K562 (cell line): ENCODE measurements around the gene SCAPER. TPM values are rescaled to one million over a fixed set of nuclear protein-coding genes. Genes with fewer than 3 reads are reported as not detected.

ENCODE experiments used
- ATAC-seq: fragments of 200-7000 bp; cut with Tn5 transposase; 3 replicates; pipeline ENCODE4 v1.9.1; 2020; ENCODE audit warnings: moderate library complexity
- BruUV-seq: library from RNA; stranded (reverse); fragments of 400-500 nt; replicated peaks from 2 replicates; lab custom pipeline; 2021; lab: Mats Ljungman, UMichigan
- CTCF ChIA-PET: fragments of 300-600 bp; formaldehyde crosslinking; extraction: SDS; loops from one replicate; lab custom pipeline; 2021; ENCODE audit warnings: low intra/inter-chr PET ratio; lab: Yijun Ruan, JAX
- POLR2A ChIA-PET: fragments of 300-600, 350-650 bp; sonication (Branson Sonifier 250); formaldehyde crosslinking; extraction: SDS; loops from one replicate; lab custom pipeline; 2021; ENCODE audit warnings: antibody characterized with exemption, inconsistent platforms; lab: Yijun Ruan, JAX
- DNase-seq, 4 experiments: peaks; one replicate each; pipeline versions ENCODE4 v3.0.0 to v3.0.0-alpha.2; 2011 to 2018; ENCODE audit warnings: low spot score in 3 of 4, mixed read lengths in 3 of 4; ENCODE audit errors: extremely low read depth in 1 of 4
- FAIRE-seq: peaks from 2 replicates; lab custom pipeline; 2011; peaks lifted over from hg19 to GRCh38; lab: Jason Lieb, UNC
- H2AFZ ChIP-seq: 2 replicates; pipeline ENCODE4 v1.6.0; 2011; ENCODE audit warnings: low read depth, low read length, control low read depth, inconsistent platforms
- H3K27ac ChIP-seq: fragments of 200-600 bp; 3 replicates; pipeline ENCODE4 v1.8.0; 2011; ENCODE audit warnings: low read depth, mild to moderate bottlenecking, control low read depth, inconsistent platforms, low read length, moderate library complexity, mixed read lengths; ENCODE audit errors: extremely low read depth
- H3K27me3 ChIP-seq, 2 experiments: fragments of 300-600 bp in 1 of 2; 2 replicates in 1 of 2; 3 replicates in 1 of 2; pipeline versions ENCODE4 v1.6.0 to v1.8.0; 2011; ENCODE audit warnings: inconsistent platforms in 2 of 2, low read length in 2 of 2, mild to moderate bottlenecking in 1 of 2, mixed read lengths in 1 of 2, moderate library complexity in 1 of 2; ENCODE audit not compliant: control insufficient read depth in 2 of 2, insufficient read depth in 2 of 2
- H3K36me3 ChIP-seq: fragments of 300-600 bp; 3 replicates; pipeline ENCODE4 v1.8.0; 2011; ENCODE audit warnings: mild to moderate bottlenecking, low read length, inconsistent platforms; ENCODE audit not compliant: control insufficient read depth, insufficient read depth
- H3K4me1 ChIP-seq, 2 experiments: fragments of 200-600 bp in 1 of 2; replicated peaks in 1 of 2; 2 replicates in 1 of 2; 3 replicates in 1 of 2; pipeline versions ENCODE4 v1.5.1 to v1.8.0; 2011; ENCODE audit warnings: inconsistent platforms in 2 of 2, low read length in 2 of 2, mild to moderate bottlenecking in 1 of 2, mixed read lengths in 1 of 2, moderate library complexity in 1 of 2; ENCODE audit not compliant: control insufficient read depth in 2 of 2, insufficient read depth in 2 of 2
- H3K4me2 ChIP-seq: 2 replicates; pipeline ENCODE4 v1.6.1; 2011; ENCODE audit warnings: low read length, control low read depth, inconsistent platforms, mixed read lengths; ENCODE audit not compliant: insufficient read depth
- H3K4me3 ChIP-seq: fragments of 200-600 bp; sonication (generic), shearing (Covaris generic); 2 replicates; pipeline ENCODE4 v1.5.1; 2016; ENCODE audit warnings: control low read depth, inconsistent platforms
- H3K79me2 ChIP-seq: fragments of 200-600 bp; 3 replicates; pipeline ENCODE4 v1.8.0; 2011; ENCODE audit warnings: low read length, inconsistent platforms; ENCODE audit not compliant: control insufficient read depth, insufficient read depth
- H3K9ac ChIP-seq, 2 experiments: 2 replicates each; pipeline versions ENCODE4 v1.6.0 to v1.6.1; 2011; ENCODE audit warnings: low read depth in 2 of 2, low read length in 2 of 2, control low read depth in 1 of 2, inconsistent platforms in 1 of 2, mild to moderate bottlenecking in 1 of 2, mixed read lengths in 1 of 2; ENCODE audit not compliant: insufficient read depth in 1 of 2
- H3K9me1 ChIP-seq: one replicate; pipeline ENCODE4 v1.6.0; 2011; ENCODE audit warnings: inconsistent platforms, mild to moderate bottlenecking, low read length, moderate library complexity; ENCODE audit not compliant: control insufficient read depth, insufficient read depth
- H3K9me3 ChIP-seq: replicated peaks from 2 replicates; pipeline ENCODE4 v1.5.1; 2011; ENCODE audit warnings: low read depth, low read length, inconsistent platforms; ENCODE audit not compliant: control insufficient read depth, insufficient read depth
- H4K20me1 ChIP-seq: replicated peaks from 2 replicates; pipeline ENCODE4 v1.6.1; 2011; ENCODE audit warnings: low read length, inconsistent platforms, mixed read lengths; ENCODE audit not compliant: control insufficient read depth, insufficient read depth
- COPS2 ChIP-seq: fragments of 450-650 bp; conservative IDR thresholded peaks from 2 replicates; pipeline ENCODE4 v1.6.1; 2016; ENCODE audit warnings: mild to moderate bottlenecking, moderate library complexity
- DDX20 ChIP-seq: fragments of 450-650 bp; IDR thresholded peaks from 2 replicates; pipeline ENCODE4 v1.6.1; 2016; ENCODE audit warnings: missing genetic modification characterization, low read depth, mild to moderate bottlenecking, missing compliant biosample characterization, moderate library complexity
- ETS2 ChIP-seq: IDR thresholded peaks from 2 replicates; pipeline ENCODE4 v1.6.1; 2016; ENCODE audit warnings: borderline replicate concordance, missing genetic modification characterization, mild to moderate bottlenecking, moderate library complexity, missing compliant biosample characterization; ENCODE audit not compliant: poor library complexity, severe bottlenecking
- GABPB1 ChIP-seq: sonication (generic); formaldehyde crosslinking; IDR thresholded peaks from 2 replicates; pipeline ENCODE4 v1.8.0; 2022; ENCODE audit warnings: mild to moderate bottlenecking, missing genetic modification reagents
- MAFF ChIP-seq: IDR thresholded peaks from 2 replicates; pipeline ENCODE4 v1.6.1; 2012; ENCODE audit warnings: low read length, improper control_type of control experiment
- MAZ ChIP-seq, 2 experiments: fragments of 450-650 bp in 1 of 2; sonication (generic) in 1 of 2; formaldehyde crosslinking; IDR thresholded peaks in 1 of 2; conservative IDR thresholded peaks in 1 of 2; 2 replicates each; pipeline versions ENCODE4 v1.4.0 to v1.5.0; 2020; ENCODE audit warnings: mild to moderate bottlenecking in 1 of 2, missing genetic modification reagents in 1 of 2
- SRF ChIP-seq, 2 experiments: fragments of 250-450, 450-650 bp in 1 of 2; sonication (Bioruptor Pico) in 1 of 2; sonication (generic) in 1 of 2; formaldehyde crosslinking; IDR thresholded peaks; 2 replicates each; pipeline versions ENCODE4 v1.5.0 to v1.5.1; 2020 to 2022; ENCODE audit warnings: mild to moderate bottlenecking in 1 of 2, missing genetic modification reagents in 1 of 2
- TEAD2 ChIP-seq: fragments of 450-650 bp; IDR thresholded peaks from 2 replicates; pipeline ENCODE4 v1.6.1; 2016; ENCODE audit warnings: missing genetic modification characterization, control low read depth, missing compliant biosample characterization
- THRAP3 ChIP-seq: fragments of 450-650 bp; IDR thresholded peaks from 2 replicates; pipeline ENCODE4 v1.6.1; 2016; ENCODE audit warnings: mild to moderate bottlenecking, inconsistent platforms, borderline replicate concordance
- WHSC1 ChIP-seq: IDR thresholded peaks from one replicate; pipeline ENCODE4 v1.6.1; 2012; ENCODE audit warnings: low read length, control low read depth, inconsistent platforms
- ZNF609 ChIP-seq: sonication (generic); formaldehyde crosslinking; IDR thresholded peaks from 2 replicates; pipeline ENCODE4 v1.8.1; 2023; ENCODE audit warnings: missing genetic modification reagents, mild to moderate bottlenecking, borderline replicate concordance
- ZNF707 ChIP-seq: fragments of 250-450 bp; sonication (Bioruptor Pico); conservative IDR thresholded peaks from 2 replicates; pipeline ENCODE4 v1.8.0; 2022; ENCODE audit warnings: inconsistent platforms, mild to moderate bottlenecking, moderate library complexity
- WGBS: fragments of 100-300 bp; shearing (Covaris generic); methylation state at CpG from one replicate; pipeline ENCODE4 v1.1.6; 2016; ENCODE audit warnings: low coverage, mixed read lengths; ENCODE audit not compliant: insufficient coverage; ENCODE audit errors: missing lambda C conversion rate; 5-methylcytosine and 5-hydroxymethylcytosine counted together
- in situ Hi-C: fragments of 300-500 bp; cut with MboI; formaldehyde crosslinking; loops from 4 replicates; pipeline ENCODE4 v1.15.0; 2018; ENCODE audit warnings: inconsistent platforms, mixed read lengths
- intact Hi-C: fragments of 100-400 bp; cut with micrococcal nuclease; formaldehyde crosslinking; loops from 2 replicates; pipeline ENCODE4 v1.14.2; 2022
- polyA plus RNA-seq, 8 experiments: library from polyadenylated mRNA; depleted of rRNA in 4 of 8; stranded (reverse) in 5 of 8; unstranded in 3 of 8; fragments of >200 nt; fragmentation: Nextera tagmentation in 2 of 8; fragmentation: Illumina TruSeq in 1 of 8; extraction: Ambion mirVana in 2 of 8; extraction: Trizol in 1 of 8; gene quantifications; 2 replicates each; pipeline versions ENCODE4 v1.2.1 to v1.2.3, GENCODE V29; 2011 to 2014; ENCODE audit warnings: inconsistent platforms in 1 of 8, missing spikeins in 1 of 8
- total RNA-seq, 7 experiments: library from RNA; depleted of rRNA in 6 of 7; stranded (reverse); fragments of >200 nt in 6 of 7; fragmentation: Illumina TruSeq in 2 of 7; extraction: Trizol in 2 of 7; gene quantifications; 2 replicates each; pipeline versions ENCODE4 v1.2.1 to v1.2.3, GENCODE V29; 2011 to 2021; ENCODE audit warnings: low replicate concordance in 1 of 7

Gene SCAPER
- total and polyA plus RNA-seq, 9 of the 15 experiments (the other 6 are each of a cell fraction or from before 2014, with no cell fraction given) = 1.3 to 5.7 (median 3.2) TPM

- Histone ChIP-seq H3K4me1 (no peaks in the 10 kb centered on the region), H3K36me3 (no peaks in the 10 kb centered on the region), H3K4me2 (no peak overlapping the region), H3K27ac (no peak overlapping the region), H2AFZ (no peak overlapping the region), H3K4me3 (no peak overlapping the region), H3K9me3 (no peaks in the 10 kb centered on the region), H3K9me1 (no peaks in the 10 kb centered on the region), H3K9ac (no peak overlapping the region), H3K79me2 (no peaks in the 10 kb centered on the region), H3K27me3 (no peaks in the 10 kb centered on the region), H4K20me1 (no peaks in the 10 kb centered on the region)
- ATAC-seq (no peak), FAIRE-seq (no peak), DNase-seq (no peak)
- BruUV-seq = no TSS peak
- ChIA-PET POLR2A (no interaction called here), CTCF (no interaction called here)
- in situ Hi-C loops (no loop called here), intact Hi-C loops (no loop called here)
- no peak for TF ChIP-seq SRF (CRISPR knock-in tag; IDR thresholded peaks at IDR 0.05)
- no peak for TF ChIP-seq MAZ (CRISPR knock-in tag; conservative IDR thresholded peaks at IDR 0.05 in 1 of 2, IDR thresholded peaks at IDR 0.05 in 1 of 2)
- TF ChIP-seq MAFF = no peak
- no peak for TF ChIP-seq WHSC1
- TF ChIP-seq ETS2 = no peak
- no peak for TF ChIP-seq COPS2
- TF ChIP-seq THRAP3 = no peak
- TF ChIP-seq GABPB1 (CRISPR knock-in tag) = no peak
- no peak for TF ChIP-seq ZNF609 (CRISPR knock-in tag)
- TF ChIP-seq ZNF707 = no peak
- TF ChIP-seq DDX20 (tag) = no peak
- TF ChIP-seq TEAD2 = no peak
- WGBS = 0% methylated on average over 1 of the region's 1 CpG
Measured at GRCh38 chr15:76555247-76555646, 349.9 kb downstream of the SCAPER start.
